SK-N-DZ (cell line): ENCODE measurements around the gene KASH5.
"Not testable (repeated sequence)": the region's sequence is repeated elsewhere in the genome, so short reads cannot be mapped to it uniquely, and the experiment has no call there.

Experiments
- DNase-seq: peaks from one replicate; pipeline ENCODE4 v3.0.0-alpha.2; 2015; ENCODE audit warnings: low spot score

The KASH5 gene

DNA sequence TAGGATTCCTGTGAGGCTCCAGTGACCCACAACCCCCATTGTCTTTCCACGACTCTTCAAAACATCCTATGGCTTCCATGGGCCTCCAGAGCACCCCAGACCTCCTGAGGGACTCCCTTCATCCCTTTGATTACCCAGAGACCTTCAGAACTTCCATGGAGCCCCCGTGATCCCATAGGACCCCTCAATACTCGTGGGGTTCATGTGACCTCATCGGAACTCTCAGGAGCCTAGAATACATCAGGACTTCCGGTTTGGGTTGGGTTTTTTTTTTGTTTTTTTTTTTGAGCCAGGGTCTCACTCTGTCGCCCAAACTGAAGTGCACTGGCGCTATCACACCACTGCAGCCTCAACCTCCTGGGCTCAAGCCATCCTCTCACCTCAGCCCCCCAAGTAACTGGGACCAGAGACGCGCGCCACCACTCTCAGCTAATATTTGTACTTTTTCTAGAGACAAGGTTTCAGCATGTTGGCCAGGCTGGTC, 65.8 kb downstream of the KASH5 start:
- DNase-seq: no peak

DNA sequence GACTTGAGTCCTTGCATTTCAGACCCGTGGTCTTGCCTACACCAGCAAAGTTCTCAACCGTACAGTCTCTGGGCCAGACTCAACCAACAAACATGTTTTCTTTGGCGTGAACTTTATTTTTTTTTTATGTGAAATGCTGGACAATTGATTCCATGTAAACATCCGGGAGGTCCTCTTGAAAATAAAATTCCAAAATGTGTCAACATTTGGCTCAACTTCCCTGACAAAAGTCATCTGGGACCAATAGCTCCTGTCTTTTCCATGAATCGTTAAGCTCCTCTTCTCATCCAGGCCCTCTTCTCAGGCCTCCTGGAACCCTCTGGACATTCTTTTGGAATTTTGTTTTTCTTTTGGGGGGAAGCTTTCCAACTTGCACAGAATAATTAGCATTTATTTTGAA, 67.7 kb downstream of the KASH5 start:
- no peak for DNase-seq

DNA sequence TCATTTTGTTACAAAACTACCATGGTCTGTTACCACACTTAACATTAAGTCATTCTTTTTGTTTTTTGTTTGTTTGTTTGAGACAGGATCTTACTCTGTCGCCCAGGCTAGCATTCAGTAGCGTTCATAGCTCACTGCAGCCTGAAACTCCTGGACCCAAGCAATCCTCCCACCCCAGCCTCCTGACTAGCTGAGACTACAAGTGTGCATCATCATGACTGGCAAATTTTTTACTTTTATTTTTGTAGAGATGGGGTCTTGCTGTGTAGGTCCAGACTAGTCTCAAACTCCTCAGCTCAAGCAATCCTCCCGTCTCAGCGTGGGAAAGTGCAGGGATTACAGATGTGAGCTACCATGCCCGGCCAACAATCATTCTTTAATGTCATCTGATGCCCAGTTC, 68.3 kb downstream of the KASH5 start:
- DNase-seq: no peak

DNA sequence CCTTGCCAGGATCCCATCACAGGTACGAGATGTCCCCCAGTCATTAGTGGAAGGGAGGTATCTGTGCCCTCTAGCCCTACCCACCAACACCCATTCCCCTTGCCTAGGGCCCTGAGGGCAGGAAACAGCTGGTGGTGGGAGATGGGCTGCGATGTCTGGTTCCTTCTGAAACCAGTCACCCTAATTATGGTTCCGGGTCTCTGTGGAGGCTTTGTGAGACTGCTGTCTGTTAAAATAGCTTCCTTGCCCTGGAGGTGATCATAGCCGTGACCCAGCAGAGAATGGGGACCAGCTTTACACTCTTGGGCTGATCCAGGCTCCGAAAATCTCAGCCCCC, 70.5 kb downstream of the KASH5 start:
- no peak for DNase-seq

DNA sequence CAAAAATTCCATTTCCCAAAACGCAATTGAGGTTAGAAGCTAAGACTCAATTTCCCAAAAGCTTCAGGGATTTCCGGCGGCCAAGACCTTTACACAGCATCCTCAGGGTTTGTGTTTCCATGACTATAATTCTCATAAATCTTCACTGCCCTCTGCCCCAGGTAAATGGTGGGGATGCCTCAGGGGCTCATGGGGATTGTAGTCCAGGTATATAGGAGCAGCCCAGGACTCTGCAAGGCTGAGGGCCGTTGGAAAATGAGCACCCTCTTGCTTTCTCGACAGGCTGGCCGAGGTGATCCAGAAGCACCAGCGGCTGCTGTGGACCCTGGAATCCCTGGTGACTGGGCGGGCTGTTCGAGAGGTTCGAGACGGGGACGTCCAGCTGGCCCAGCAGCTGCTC, 71.3 kb downstream of the KASH5 start:
- no peak for DNase-seq

DNA sequence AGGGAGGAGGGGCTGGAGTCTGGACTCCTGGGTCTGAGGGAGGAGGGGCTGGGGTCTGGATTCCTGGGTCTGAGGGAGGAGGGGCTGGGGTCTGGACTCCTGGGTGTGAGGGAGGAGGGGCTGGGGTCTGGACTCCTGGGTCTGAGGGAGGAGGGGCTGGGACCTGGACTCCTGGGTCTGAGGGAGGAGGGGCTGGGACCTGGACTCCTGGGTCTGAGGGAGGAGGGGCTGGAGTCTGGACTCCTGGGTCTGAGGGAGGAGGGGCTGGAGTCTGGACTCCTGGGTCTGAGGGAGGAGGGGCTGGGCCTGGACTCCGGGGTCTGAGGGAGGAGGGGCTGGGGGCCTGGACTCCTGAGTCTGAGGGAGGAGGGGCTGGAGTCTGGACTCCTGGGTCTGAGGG, 73.1 kb downstream of the KASH5 start:
- not testable (repeated sequence) for DNase-seq

DNA sequence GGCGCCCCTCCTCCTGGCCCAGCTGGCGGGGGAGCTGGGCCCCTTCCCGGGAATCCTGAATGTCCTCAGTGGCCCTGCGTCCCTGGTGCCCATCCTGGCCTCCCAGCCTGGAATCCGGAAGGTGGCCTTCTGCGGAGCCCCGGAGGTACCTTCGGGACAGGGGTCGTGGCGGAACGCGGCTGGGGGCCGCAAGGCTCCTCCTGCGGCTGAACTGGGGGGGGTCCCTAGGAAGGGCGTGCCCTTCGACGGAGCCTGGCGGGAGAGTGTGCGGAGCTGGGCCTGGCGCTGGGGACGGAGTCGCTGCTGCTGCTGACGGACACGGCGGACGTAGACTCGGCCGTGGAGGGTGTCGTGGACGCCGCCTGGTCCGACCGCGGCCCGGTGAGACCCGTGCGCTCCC, 73.6 kb downstream of the KASH5 start:
- no peak for DNase-seq

DNA sequence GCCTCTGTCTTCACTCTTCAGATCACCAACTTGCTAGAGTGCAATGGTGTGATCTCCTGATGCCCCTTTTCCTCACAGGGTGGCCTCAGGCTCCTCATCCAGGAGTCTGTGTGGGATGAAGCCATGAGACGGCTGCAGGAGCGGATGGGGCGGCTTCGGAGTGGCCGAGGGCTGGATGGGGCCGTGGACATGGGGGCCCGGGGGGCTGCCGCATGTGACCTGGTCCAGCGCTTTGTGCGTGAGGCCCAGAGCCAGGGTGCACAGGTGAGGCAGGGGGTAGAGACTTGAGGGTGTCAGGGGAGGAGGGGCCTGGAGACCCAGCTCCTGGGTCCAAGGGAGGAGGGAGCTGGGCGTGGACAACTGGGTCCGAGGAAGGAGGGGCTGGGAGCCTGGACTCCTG, 74.4 kb downstream of the KASH5 start:
- no peak for DNase-seq

DNA sequence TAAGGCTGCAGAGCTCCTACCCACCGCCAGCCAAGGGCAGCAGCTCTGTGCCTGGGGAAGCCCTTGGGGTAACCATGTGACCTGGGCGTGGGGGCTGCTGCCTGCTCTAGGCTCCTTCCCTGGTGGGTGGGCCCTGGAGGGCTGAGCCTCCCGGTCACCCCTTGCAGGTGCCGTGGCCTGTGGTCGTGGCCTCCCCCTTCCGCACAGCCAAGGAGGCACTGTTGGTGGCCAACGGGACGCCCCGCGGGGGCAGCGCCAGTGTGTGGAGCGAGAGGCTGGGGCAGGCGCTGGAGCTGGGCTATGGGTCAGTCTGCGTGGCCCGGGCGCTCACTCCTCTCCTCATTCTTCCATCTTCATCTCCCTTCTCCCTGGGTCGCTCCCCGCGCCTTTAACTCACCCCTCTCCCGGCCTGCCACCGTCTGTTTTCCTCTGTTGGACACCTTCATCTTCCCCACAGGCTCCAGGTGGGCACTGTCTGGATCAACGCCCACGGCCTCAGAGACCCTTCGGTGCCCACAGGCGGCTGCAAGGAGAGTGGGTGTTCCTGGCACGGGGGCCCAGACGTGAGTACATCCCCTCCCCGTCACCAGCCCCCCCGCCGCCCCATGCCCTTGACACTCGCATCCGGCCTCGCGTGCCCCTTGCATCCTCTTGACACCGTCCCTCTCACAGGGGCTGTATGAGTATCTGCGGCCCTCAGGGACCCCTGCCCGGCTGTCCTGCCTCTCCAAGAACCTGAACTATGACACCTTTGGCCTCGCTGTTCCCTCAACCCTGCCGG, 76.1 kb downstream of the KASH5 start:
- no peak for DNase-seq

DNA sequence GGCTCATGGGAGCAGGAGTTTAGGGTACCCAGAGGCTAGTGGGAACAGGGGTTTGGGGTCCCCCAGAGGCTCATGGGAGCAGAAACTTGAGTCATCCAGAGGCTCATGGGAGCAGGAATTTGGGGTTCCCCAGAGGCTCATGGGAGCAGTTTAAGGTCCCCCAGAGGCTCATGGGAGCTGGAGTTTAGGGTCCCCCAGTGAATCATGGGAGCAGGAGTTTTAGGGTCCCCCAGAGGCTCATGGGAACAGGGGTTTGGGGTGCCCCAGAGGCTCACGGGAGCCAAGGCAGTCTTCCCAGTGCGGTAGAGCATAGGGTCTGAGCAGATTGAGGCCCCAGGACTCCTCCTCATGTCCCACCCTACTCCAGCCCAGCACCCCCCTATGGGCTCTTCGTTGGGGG, 77.3 kb downstream of the KASH5 start:
- DNase-seq: no peak
